Natural killer cell (primary cell): Measurements from ENCODE around the gene PIGU. TPM values are rescaled to one million over a fixed set of nuclear protein-coding genes. Genes with fewer than 3 reads are reported as not detected.
A peak's percentile ranks its signal among the peaks of the same experiment; 100 is the strongest.

Source experiments
- ATAC-seq, 3 donors: fragments of 150-1000 bp in 2 of 3; fragments of 200-7000 bp in 1 of 3; cut with Tn5 transposase; 1 replicate in 1 of 3; 2 replicates in 2 of 3; pipeline ENCODE4 v1.10.0; 2021; ENCODE audit warnings: mild to moderate bottlenecking in 2 of 3, moderate library complexity in 2 of 3
- DNase-seq, 2 donors: peaks; one replicate each; pipeline versions ENCODE4 v3.0.0 to v3.0.0-alpha.2; 2013 to 2021; ENCODE audit warnings: mixed read lengths in 1 of 2
- H3K27ac ChIP-seq: one replicate; pipeline ENCODE4 v1.5.1; 2013; ENCODE audit warnings: mild to moderate bottlenecking, low read length
- H3K27me3 ChIP-seq: one replicate; pipeline ENCODE4 v1.6.1; 2013; ENCODE audit warnings: low read length; ENCODE audit not compliant: control insufficient read depth, insufficient read depth
- H3K36me3 ChIP-seq: one replicate; pipeline ENCODE4 v1.6.1; 2013; ENCODE audit warnings: low read length; ENCODE audit not compliant: control insufficient read depth, insufficient read depth
- H3K4me1 ChIP-seq: one replicate; pipeline ENCODE4 v1.6.1; 2013; ENCODE audit warnings: low read length; ENCODE audit not compliant: control insufficient read depth, insufficient read depth
- H3K4me3 ChIP-seq: one replicate; pipeline ENCODE4 v1.5.1; 2013; ENCODE audit warnings: low read length
- H3K9me3 ChIP-seq: one replicate; pipeline ENCODE4 v1.6.1; 2013; ENCODE audit warnings: low read length; ENCODE audit not compliant: control insufficient read depth, insufficient read depth
- H3K27ac Mint-ChIP-seq, 2 donors: one replicate each; pipeline ENCODE4 v1.8.0; 2022; ENCODE audit warnings: mild to moderate bottlenecking in 2 of 2, mixed read lengths in 2 of 2, moderate library complexity in 1 of 2
- H3K27me3 Mint-ChIP-seq, 2 donors: one replicate each; pipeline ENCODE4 v1.8.0; 2022; ENCODE audit warnings: low read depth in 2 of 2, mixed read lengths in 2 of 2
- H3K36me3 Mint-ChIP-seq: one replicate; pipeline ENCODE4 v1.8.0; 2022; ENCODE audit warnings: mixed read lengths
- H3K4me1 Mint-ChIP-seq, 2 donors: one replicate each; pipeline ENCODE4 v1.8.0; 2022; ENCODE audit warnings: mixed read lengths in 2 of 2
- H3K4me3 Mint-ChIP-seq: one replicate; pipeline ENCODE4 v1.8.0; 2022; ENCODE audit warnings: mild to moderate bottlenecking, moderate library complexity, mixed read lengths
- H3K9me3 Mint-ChIP-seq, 2 donors: one replicate each; pipeline ENCODE4 v1.8.0; 2022; ENCODE audit warnings: mixed read lengths in 2 of 2
- WGBS: methylation state at CpG from one replicate; pipeline ENCODE4 v1.1.7; 2013; ENCODE audit warnings: missing lambda C conversion rate; ENCODE audit not compliant: insufficient coverage; 5-methylcytosine and 5-hydroxymethylcytosine counted together
- intact Hi-C: fragments of 100-400 bp; cut with micrococcal nuclease; formaldehyde crosslinking; loops from one replicate; pipeline ENCODE4 v1.14.2; 2022
- total RNA-seq, 4 donors: library from RNA; stranded (reverse); fragments of 120-200 nt in 1 of 4; gene quantifications; one replicate each; pipeline versions ENCODE4 v1.2.3 to v1.2.4, GENCODE V29; 2013 to 2022
- TF ChIP-seq, protein P1 (sequence below): fragments of 200-600 bp; IDR thresholded peaks from one replicate; pipeline ENCODE4 v1.8.0; 2022; ENCODE audit warnings: antibody characterized with exemption

PIGU gene
- total RNA-seq, 3 donors from 2014 or later (not counting 1 experiment from before 2014, with no cell fraction given): 7.0 to 11.1 (median 8.2) TPM

DNA sequence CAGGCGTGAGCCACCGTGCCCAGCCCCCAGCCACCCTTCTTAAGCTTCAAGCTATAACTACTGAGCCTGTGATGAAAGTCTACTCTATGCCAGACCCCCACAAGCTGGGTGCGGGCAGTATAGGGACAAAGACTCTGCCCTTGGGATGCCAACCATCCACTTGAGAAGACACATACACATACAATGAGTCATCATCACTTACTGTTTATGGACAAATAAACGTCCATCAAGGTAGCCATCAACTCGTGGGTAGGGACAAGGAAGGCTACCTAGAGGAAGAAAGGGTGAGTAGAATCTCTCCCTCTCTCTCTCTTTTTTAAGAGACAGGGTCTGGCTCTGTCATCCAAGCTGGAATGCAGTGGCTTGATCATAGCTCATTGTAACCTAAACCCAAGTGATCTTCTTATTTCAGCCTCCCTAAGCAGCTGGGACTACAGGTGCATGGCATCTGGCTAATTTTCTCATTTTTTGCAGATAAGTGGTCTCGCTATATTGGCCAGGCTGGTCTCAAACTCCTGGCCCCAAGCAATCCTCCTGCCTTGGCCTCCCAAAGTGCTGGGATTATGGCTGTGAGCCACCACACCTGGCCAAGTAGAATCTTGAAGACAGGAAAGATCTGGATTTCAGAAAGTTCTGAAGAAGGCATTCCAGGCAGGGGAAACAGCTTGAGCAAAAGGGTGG lies 24.7 kb upstream of the PIGU start:
- Histone ChIP-seq H3K4me1 (peaks cover 20% of the 10 kb centered on the region), H3K36me3 (no peaks in the 10 kb centered on the region), H3K27ac (no peak overlapping the region), H3K4me3 (no peak overlapping the region), H3K27me3 (no peaks in the 10 kb centered on the region), H3K9me3 (no peaks in the 10 kb centered on the region)
- Mint-ChIP-seq H3K27me3 (peaks cover 0 to 12% of the 10 kb centered on the region in 2 donors), H3K27ac (peak overlapping the region; percentile 58 to 94), H3K36me3 (no peaks in the 10 kb centered on the region), H3K4me1 (peaks cover 16 to 19% of the 10 kb centered on the region in 2 donors), H3K4me3 (peak overlapping the region; percentile 28), H3K9me3 (no peaks in the 10 kb centered on the region)
- TF ChIP-seq, protein P1, sequence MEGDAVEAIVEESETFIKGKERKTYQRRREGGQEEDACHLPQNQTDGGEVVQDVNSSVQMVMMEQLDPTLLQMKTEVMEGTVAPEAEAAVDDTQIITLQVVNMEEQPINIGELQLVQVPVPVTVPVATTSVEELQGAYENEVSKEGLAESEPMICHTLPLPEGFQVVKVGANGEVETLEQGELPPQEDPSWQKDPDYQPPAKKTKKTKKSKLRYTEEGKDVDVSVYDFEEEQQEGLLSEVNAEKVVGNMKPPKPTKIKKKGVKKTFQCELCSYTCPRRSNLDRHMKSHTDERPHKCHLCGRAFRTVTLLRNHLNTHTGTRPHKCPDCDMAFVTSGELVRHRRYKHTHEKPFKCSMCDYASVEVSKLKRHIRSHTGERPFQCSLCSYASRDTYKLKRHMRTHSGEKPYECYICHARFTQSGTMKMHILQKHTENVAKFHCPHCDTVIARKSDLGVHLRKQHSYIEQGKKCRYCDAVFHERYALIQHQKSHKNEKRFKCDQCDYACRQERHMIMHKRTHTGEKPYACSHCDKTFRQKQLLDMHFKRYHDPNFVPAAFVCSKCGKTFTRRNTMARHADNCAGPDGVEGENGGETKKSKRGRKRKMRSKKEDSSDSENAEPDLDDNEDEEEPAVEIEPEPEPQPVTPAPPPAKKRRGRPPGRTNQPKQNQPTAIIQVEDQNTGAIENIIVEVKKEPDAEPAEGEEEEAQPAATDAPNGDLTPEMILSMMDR: no peak
- intact Hi-C loops: loop anchor here (10.0 kb wide), 1 partner anchor 167 kb away; no protein-coding TSS in a partner anchor
- DNase-seq: no peak
- no peak for ATAC-seq
- 99% methylated on average over 4 of the region's 6 CpGs for WGBS

DNA sequence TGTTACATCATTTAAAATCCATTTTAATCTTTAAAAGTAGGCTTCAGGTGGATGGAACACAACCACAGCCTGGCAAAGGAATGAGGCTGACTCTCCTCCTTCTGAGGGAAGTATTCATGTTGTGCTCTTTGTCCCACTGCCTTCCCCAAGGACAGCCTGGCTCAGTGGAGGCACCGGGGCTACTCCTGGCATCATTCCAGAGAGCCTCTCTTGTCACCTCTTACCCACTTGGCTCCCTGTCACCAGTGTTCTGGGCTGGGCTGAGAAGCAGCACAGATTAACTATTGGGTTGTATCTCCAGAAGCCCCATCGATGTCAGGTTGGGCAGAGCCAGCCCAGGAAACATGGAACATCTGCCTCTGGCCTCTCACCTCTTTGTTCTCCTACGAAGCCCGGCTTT lies 16.5 kb upstream of the PIGU start:
- no peaks in the 10 kb centered on the region for H3K4me1 Mint-ChIP-seq
- H3K9me3 ChIP-seq: no peaks in the 10 kb centered on the region
- H3K9me3 Mint-ChIP-seq: no peaks in the 10 kb centered on the region
- H3K4me3 ChIP-seq: no peak overlapping the region
- H3K27ac ChIP-seq: no peak overlapping the region
- H3K27me3 ChIP-seq: no peaks in the 10 kb centered on the region
- no peak overlapping the region for H3K4me3 Mint-ChIP-seq
- ATAC-seq (no peak), DNase-seq (no peak)
- intact Hi-C loops: no loop called here
- TF ChIP-seq, protein P1: no peak
- 79% methylated on average over 4 of the region's 4 CpGs for WGBS
- no peaks in the 10 kb centered on the region for H3K36me3 ChIP-seq
- peaks cover 0 to 2% of the 10 kb centered on the region in 2 donors for H3K27me3 Mint-ChIP-seq
- H3K36me3 Mint-ChIP-seq: no peaks in the 10 kb centered on the region
- H3K27ac Mint-ChIP-seq: no peak overlapping the region
- H3K4me1 ChIP-seq: no peaks in the 10 kb centered on the region

DNA sequence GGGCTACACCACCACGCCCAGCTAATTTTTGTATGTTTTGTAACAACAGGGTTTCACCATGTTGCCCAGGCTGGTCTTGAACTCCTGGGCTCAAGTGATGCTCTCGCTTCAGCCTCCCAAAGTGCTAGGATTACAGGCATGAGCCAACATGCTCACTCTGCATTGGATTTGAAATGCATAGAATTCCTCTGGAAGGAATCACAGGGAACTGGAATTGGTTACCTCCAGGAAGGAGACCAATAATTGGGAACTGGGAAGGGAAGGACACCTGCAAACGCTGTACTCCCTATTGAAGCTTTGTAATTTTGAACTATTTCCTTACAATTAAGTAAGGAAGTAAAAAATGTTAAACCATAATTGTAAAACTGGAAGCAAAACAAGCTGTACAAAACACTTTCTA lies 14.9 kb upstream of the PIGU start:
- Mint-ChIP-seq H3K4me3 (no peak overlapping the region), H3K4me1 (no peaks in the 10 kb centered on the region), H3K27me3 (peaks cover 0 to 2% of the 10 kb centered on the region in 2 donors), H3K27ac (no peak overlapping the region), H3K36me3 (no peaks in the 10 kb centered on the region), H3K9me3 (no peaks in the 10 kb centered on the region)
- no peaks in the 10 kb centered on the region for H3K4me1 ChIP-seq
- no peak for ATAC-seq
- H3K27me3 ChIP-seq: no peaks in the 10 kb centered on the region
- no peaks in the 10 kb centered on the region for H3K36me3 ChIP-seq
- H3K27ac ChIP-seq: no peak overlapping the region
- intact Hi-C loops: no loop called here
- H3K4me3 ChIP-seq: no peak overlapping the region
- DNase-seq: no peak
- TF ChIP-seq, protein P1: no peak
- H3K9me3 ChIP-seq: no peaks in the 10 kb centered on the region
- WGBS: 84% methylated on average over 3 of the region's 3 CpGs

DNA sequence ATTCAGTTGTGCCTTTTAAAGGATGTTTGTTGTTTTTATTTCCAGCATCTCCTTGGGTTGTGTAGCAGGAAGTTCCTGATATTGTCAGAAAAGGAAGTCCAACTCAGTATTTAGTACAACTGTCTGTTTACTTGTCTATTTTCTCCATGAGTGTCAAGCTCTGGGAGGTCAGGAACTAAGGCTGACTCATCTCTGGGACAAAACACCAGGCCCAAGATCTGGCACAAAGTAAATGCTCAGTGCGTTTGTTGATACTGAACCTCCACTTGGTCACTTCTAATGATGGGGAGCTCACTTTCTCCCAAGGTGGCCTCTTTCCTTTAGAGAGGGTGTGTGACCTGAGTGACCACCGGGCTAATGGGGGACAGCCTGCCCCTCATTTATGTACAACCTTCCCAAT lies 12.6 kb upstream of the PIGU start:
- TF ChIP-seq, protein P1: no peak
- ATAC-seq: no peak
- H3K27ac ChIP-seq: no peak overlapping the region
- Mint-ChIP-seq H3K27me3 (peaks cover 0 to 2% of the 10 kb centered on the region in 2 donors), H3K27ac (no peak overlapping the region), H3K36me3 (no peaks in the 10 kb centered on the region), H3K4me3 (no peak overlapping the region), H3K4me1 (no peaks in the 10 kb centered on the region), H3K9me3 (no peaks in the 10 kb centered on the region)
- no peaks in the 10 kb centered on the region for H3K27me3 ChIP-seq
- no peaks in the 10 kb centered on the region for H3K36me3 ChIP-seq
- no peaks in the 10 kb centered on the region for H3K9me3 ChIP-seq
- H3K4me3 ChIP-seq: no peak overlapping the region
- no peaks in the 10 kb centered on the region for H3K4me1 ChIP-seq
- intact Hi-C loops: no loop called here
- DNase-seq: no peak
- 81% methylated on average over 2 of the region's 2 CpGs for WGBS
